ENCODE results near the gene ARL17B.
A peak's percentile ranks its signal among the peaks of the same experiment; 100 is the strongest.
"Not testable (repeated sequence)": the region's sequence is repeated elsewhere in the genome, so short reads cannot be mapped to it uniquely, and the experiment has no call there.

Gene ARL17B

GRCh38 chr17:46249153-46249552 lies 112.4 kb downstream of the ARL17B start:
- not testable (repeated sequence) for DNase-seq (ENCODE audit: low spot score)

- DNase-seq (ENCODE audit: low spot score), result not testable (repeated sequence)
Observed at GRCh38 chr17:46244949-46245768, 116.4 kb downstream of the ARL17B start.

- not testable (repeated sequence) for DNase-seq (ENCODE audit: low spot score)
Observed at GRCh38 chr17:46244339-46244913, 117.1 kb downstream of the ARL17B start.

GRCh38 chr17:46243928-46244327 lies 117.6 kb downstream of the ARL17B start:
- not testable (repeated sequence) for DNase-seq (ENCODE audit: low spot score)

GRCh38 chr17:46243505-46243904 lies 118.1 kb downstream of the ARL17B start:
- DNase-seq (ENCODE audit: low spot score), result not testable (repeated sequence)

- not testable (repeated sequence) for DNase-seq (ENCODE audit: low spot score)
Observed at GRCh38 chr17:46231359-46231758, 130.2 kb downstream of the ARL17B start.

GRCh38 chr17:46225274-46225794 lies 136.2 kb downstream of the ARL17B start:
- peak; percentile 97 for DNase-seq (ENCODE audit: low spot score)

- DNase-seq (ENCODE audit: low spot score), result not testable (repeated sequence)
Observed at GRCh38 chr17:46224864-46225263, 136.7 kb downstream of the ARL17B start.
